ENCODE results near the gene TSHZ1. TPM values are rescaled to one million over a fixed set of nuclear protein-coding genes. Genes with fewer than 3 reads are reported as not detected.
A peak's percentile ranks its signal among the peaks of the same experiment; 100 is the strongest.

The TSHZ1 gene
- total and polyA plus RNA-seq, 2 of the 8 experiments (the other 6 are each of a cell fraction or from before 2014, with no cell fraction given): 0.03 to 0.32 TPM

- 91% methylated on average over 10 of the region's 10 CpGs; no CpG with 5 or more reads in 1 of the 2 experiments for WGBS, 2 experiments (ENCODE audit: extremely low coverage in 1 of 2, insufficient coverage in 1 of 2, insufficient read length in 1 of 2, insufficient replicate concordance in 2 of 2, low coverage in 1 of 2, low lambda C conversion rate in 2 of 2, missing lambda C conversion rate in 1 of 2)
- H2AFZ ChIP-seq (ENCODE audit: low read length): no peak overlapping the region
- TF ChIP-seq TCF12 (IDR thresholded peaks at IDR 0.05; ENCODE audit: low read depth, low read length): no peak
- TF ChIP-seq CTCF (IDR thresholded peaks at IDR 0.05; ENCODE audit: control extremely low read depth in 1 of 3, insufficient read depth in 1 of 3, low read depth in 1 of 3, low read length in 3 of 3): no peak
- no peak for TF ChIP-seq KDM1A (IDR thresholded peaks at IDR 0.05; ENCODE audit: borderline replicate concordance, low read length)
- no peak for TF ChIP-seq GTF2F1 (IDR thresholded peaks at IDR 0.05; ENCODE audit: borderline replicate concordance, low read depth, low read length)
These were observed 28.2 kb downstream of the TSHZ1 start for GRCh38 chr18:75238786-75239185.

More at GRCh38 chr18:75238786-75239185, 28.2 kb downstream of the TSHZ1 start:
- H3K79me1 ChIP-seq (ENCODE audit: low read depth, low read length): no peaks in the 10 kb centered on the region
- H4K20me1 ChIP-seq (replicated peaks in 1 of 2; ENCODE audit: control insufficient read depth in 1 of 2, insufficient read depth in 2 of 2, low read length in 2 of 2): no peaks in the 10 kb centered on the region
- no peak overlapping the region for H3K14ac ChIP-seq (ENCODE audit: insufficient read length)
- no peak overlapping the region for H3K4ac ChIP-seq (replicated peaks; ENCODE audit: insufficient read length, low read depth, low read length)
- no peak overlapping the region for H3K4me3 ChIP-seq (ENCODE audit: extremely low read depth in 1 of 4, insufficient read depth in 2 of 4, low read depth in 3 of 4, low read length in 4 of 4)
- no peaks in the 10 kb centered on the region for H3K23me2 ChIP-seq (ENCODE audit: low read depth, low read length)
- no peak overlapping the region for H3K23ac ChIP-seq (ENCODE audit: insufficient read length)
- no peak overlapping the region for H3K56ac ChIP-seq (replicated peaks; ENCODE audit: insufficient read length, low read depth, low read length)
- POLR2A ChIA-PET (ENCODE audit: partially characterized antibody): no interaction called here
- FAIRE-seq (no peak), DNase-seq (ENCODE audit: low read depth in 1 of 2, low spot score in 2 of 2) (no peak)
- H2BK15ac ChIP-seq (ENCODE audit: low read length): no peak overlapping the region
- H4K5ac ChIP-seq (ENCODE audit: insufficient read length, low read depth, low read length): no peak overlapping the region
- H4K91ac ChIP-seq (replicated peaks; ENCODE audit: insufficient read length, low read length): no peak overlapping the region
- no peak overlapping the region for H3K27ac ChIP-seq (ENCODE audit: low read depth, low read length)
- no peak overlapping the region for H2BK5ac ChIP-seq (ENCODE audit: low read depth, low read length)
- H3K79me2 ChIP-seq (ENCODE audit: control insufficient read depth in 1 of 2, insufficient read depth in 2 of 2, low read length in 2 of 2): no peaks in the 10 kb centered on the region
- H3K36me3 ChIP-seq (ENCODE audit: control insufficient read depth in 2 of 4, insufficient read depth in 4 of 4, low read length in 3 of 4): no peaks in the 10 kb centered on the region
- H3K18ac ChIP-seq (ENCODE audit: extremely low read depth, low read length): no peak overlapping the region
- no peak overlapping the region for H3K4me2 ChIP-seq (ENCODE audit: insufficient read depth in 1 of 2, low read depth in 2 of 2, low read length in 2 of 2)
- CTCF ChIA-PET (ENCODE audit: partially characterized antibody): interaction anchor here (1.2 kb wide), 2 partner anchors 10 to 270 kb away, joined by 3 read pairs; no protein-coding TSS in a partner anchor
- no peak overlapping the region for H3K9ac ChIP-seq (replicated peaks in 1 of 4; ENCODE audit: extremely low read depth in 1 of 4, low read depth in 3 of 4, low read length in 3 of 4)
- no peak overlapping the region for H2AK5ac ChIP-seq (ENCODE audit: low read depth, low read length)
- no peaks in the 10 kb centered on the region for H3K4me1 ChIP-seq (replicated peaks in 1 of 4; ENCODE audit: control insufficient read depth in 3 of 4, insufficient read depth in 4 of 4, low read length in 3 of 4)
- H2BK20ac ChIP-seq (ENCODE audit: low read length): no peak overlapping the region
- peak overlapping the region; percentile 59; the same call in 1 of the 2 replicates for H4K8ac ChIP-seq (ENCODE audit: extremely low read depth, insufficient read depth, low read length)
- H2BK120ac ChIP-seq (replicated peaks; ENCODE audit: low read depth, low read length): no peak overlapping the region
- no peak overlapping the region for H2BK12ac ChIP-seq (ENCODE audit: low read depth, low read length)
- no peaks in the 10 kb centered on the region for H3K27me3 ChIP-seq (replicated peaks in 1 of 4; ENCODE audit: control insufficient read depth in 3 of 4, extremely low read depth in 1 of 4, insufficient read depth in 3 of 4, low read length in 3 of 4)
- no peaks in the 10 kb centered on the region for H3K9me3 ChIP-seq (ENCODE audit: insufficient read depth in 2 of 2, low read depth in 1 of 2, low read length in 1 of 2)
